ENCODE measurements around the gene DECR2. TPM values are rescaled to one million over a fixed set of nuclear protein-coding genes. Genes with fewer than 3 reads are reported as not detected.

DECR2 gene
- total RNA-seq, 1 experiment from 2014 or later = 52.6 TPM

- no peak for DNase-seq
- TF ChIP-seq CTCF (IDR thresholded peaks at IDR 0.05; ENCODE audit: insufficient read depth in 1 of 2, low read depth in 1 of 2, low read length in 1 of 2, severe bottlenecking in 1 of 2, unreplicated experiment in 1 of 2) = no peak
- Histone ChIP-seq H3K27me3 (replicated peaks; ENCODE audit: control insufficient read depth, insufficient read depth, low read length) (no peaks in the 10 kb centered on the region), H3K4me1 (no peaks in the 10 kb centered on the region), H3K36me3 (ENCODE audit: control insufficient read depth, insufficient read depth, low read length) (peaks cover 2% of the 10 kb centered on the region), H3K9me3 (no peaks in the 10 kb centered on the region), H3K4me3 (ENCODE audit: low read depth, low read length) (no peak overlapping the region)
- Mint-ChIP-seq H3K36me3 (ENCODE audit: insufficient read depth, unreplicated experiment) (peaks cover 45% of the 10 kb centered on the region), H3K27ac (ENCODE audit: unreplicated experiment) (no peak overlapping the region), H3K27me3 (ENCODE audit: insufficient read depth, unreplicated experiment) (no peaks in the 10 kb centered on the region), H3K4me3 (ENCODE audit: unreplicated experiment) (no peak overlapping the region), H3K4me1 (ENCODE audit: low read depth, unreplicated experiment) (no peaks in the 10 kb centered on the region), H3K9me3 (ENCODE audit: unreplicated experiment) (no peaks in the 10 kb centered on the region)
- POLR2A ChIA-PET = no interaction called here
- intact Hi-C loops (cut with micrococcal nuclease; ENCODE audit: unreplicated experiment) = no loop called here
- CTCF ChIA-PET = no interaction called here
- BruUV-seq (replicated peaks) = no TSS peak
Measured at GRCh38 chr16:373020-373598, 28.6 kb upstream of the DECR2 start.

GRCh38 chr16:373848-374615, 27.7 kb upstream of the DECR2 start:
- BruUV-seq (replicated peaks) = no TSS peak
- Mint-ChIP-seq H3K9me3 (ENCODE audit: unreplicated experiment) (no peaks in the 10 kb centered on the region), H3K27ac (ENCODE audit: unreplicated experiment) (no peak overlapping the region), H3K4me1 (ENCODE audit: low read depth, unreplicated experiment) (no peaks in the 10 kb centered on the region), H3K36me3 (ENCODE audit: insufficient read depth, unreplicated experiment) (peaks cover 38% of the 10 kb centered on the region), H3K4me3 (ENCODE audit: unreplicated experiment) (no peak overlapping the region), H3K27me3 (ENCODE audit: insufficient read depth, unreplicated experiment) (no peaks in the 10 kb centered on the region)
- Histone ChIP-seq H3K4me3 (ENCODE audit: low read depth, low read length) (no peak overlapping the region), H3K27me3 (replicated peaks; ENCODE audit: control insufficient read depth, insufficient read depth, low read length) (no peaks in the 10 kb centered on the region), H3K4me1 (no peaks in the 10 kb centered on the region), H3K36me3 (ENCODE audit: control insufficient read depth, insufficient read depth, low read length) (no peaks in the 10 kb centered on the region; the same call in none of the 2 replicates), H3K9me3 (no peaks in the 10 kb centered on the region)
- no peak for DNase-seq
- POLR2A ChIA-PET = no interaction called here
- intact Hi-C loops (cut with micrococcal nuclease; ENCODE audit: unreplicated experiment) = no loop called here
- CTCF ChIA-PET = no interaction called here
- TF ChIP-seq CTCF (IDR thresholded peaks at IDR 0.05; ENCODE audit: insufficient read depth in 1 of 2, low read depth in 1 of 2, low read length in 1 of 2, severe bottlenecking in 1 of 2, unreplicated experiment in 1 of 2) = no peak

GRCh38 chr16:374616-374926, 27.1 kb upstream of the DECR2 start:
- no peaks in the 10 kb centered on the region for H3K4me1 ChIP-seq
- no peaks in the 10 kb centered on the region for H3K9me3 Mint-ChIP-seq (ENCODE audit: unreplicated experiment)
- no peak for DNase-seq
- H3K27me3 Mint-ChIP-seq (ENCODE audit: insufficient read depth, unreplicated experiment) = no peaks in the 10 kb centered on the region
- TF ChIP-seq CTCF (IDR thresholded peaks at IDR 0.05; ENCODE audit: insufficient read depth in 1 of 2, low read depth in 1 of 2, low read length in 1 of 2, severe bottlenecking in 1 of 2, unreplicated experiment in 1 of 2) = no peak
- peaks cover 33% of the 10 kb centered on the region for H3K36me3 Mint-ChIP-seq (ENCODE audit: insufficient read depth, unreplicated experiment)
- no peaks in the 10 kb centered on the region for H3K27me3 ChIP-seq (replicated peaks; ENCODE audit: control insufficient read depth, insufficient read depth, low read length)
- H3K4me1 Mint-ChIP-seq (ENCODE audit: low read depth, unreplicated experiment) = no peaks in the 10 kb centered on the region
- no peaks in the 10 kb centered on the region for H3K9me3 ChIP-seq
- no peaks in the 10 kb centered on the region; the same call in none of the 2 replicates for H3K36me3 ChIP-seq (ENCODE audit: control insufficient read depth, insufficient read depth, low read length)
- no peak overlapping the region for H3K27ac Mint-ChIP-seq (ENCODE audit: unreplicated experiment)
- no TSS peak for BruUV-seq (replicated peaks)
- no peak overlapping the region for H3K4me3 Mint-ChIP-seq (ENCODE audit: unreplicated experiment)
- ChIA-PET CTCF (no interaction called here), POLR2A (no interaction called here)
- intact Hi-C loops (cut with micrococcal nuclease; ENCODE audit: unreplicated experiment) = no loop called here
- no peak overlapping the region for H3K4me3 ChIP-seq (ENCODE audit: low read depth, low read length)
